ES-I3 (cell line): ENCODE data around the gene CCDC92.
A peak's percentile ranks its signal among the peaks of the same experiment; 100 is the strongest.

ENCODE experiments used
- H3K36me3 ChIP-seq: 2 replicates; pipeline ENCODE4 v1.6.1; 2013; ENCODE audit warnings: mild to moderate bottlenecking, low read length, control low read depth, moderate library complexity; ENCODE audit not compliant: insufficient read depth
- H3K4me1 ChIP-seq: 2 replicates; pipeline ENCODE4 v1.6.1; 2013; ENCODE audit warnings: mild to moderate bottlenecking, control low read depth, low read length; ENCODE audit not compliant: insufficient read depth
- H3K9ac ChIP-seq: 2 replicates; pipeline ENCODE4 v1.6.1; 2013; ENCODE audit warnings: low read depth, mild to moderate bottlenecking, low read length, moderate library complexity
- H3K9me3 ChIP-seq: 2 replicates; pipeline ENCODE4 v1.6.1; 2013; ENCODE audit warnings: mild to moderate bottlenecking, low read length, moderate library complexity; ENCODE audit not compliant: control insufficient read depth, insufficient read depth

The CCDC92 gene

DNA sequence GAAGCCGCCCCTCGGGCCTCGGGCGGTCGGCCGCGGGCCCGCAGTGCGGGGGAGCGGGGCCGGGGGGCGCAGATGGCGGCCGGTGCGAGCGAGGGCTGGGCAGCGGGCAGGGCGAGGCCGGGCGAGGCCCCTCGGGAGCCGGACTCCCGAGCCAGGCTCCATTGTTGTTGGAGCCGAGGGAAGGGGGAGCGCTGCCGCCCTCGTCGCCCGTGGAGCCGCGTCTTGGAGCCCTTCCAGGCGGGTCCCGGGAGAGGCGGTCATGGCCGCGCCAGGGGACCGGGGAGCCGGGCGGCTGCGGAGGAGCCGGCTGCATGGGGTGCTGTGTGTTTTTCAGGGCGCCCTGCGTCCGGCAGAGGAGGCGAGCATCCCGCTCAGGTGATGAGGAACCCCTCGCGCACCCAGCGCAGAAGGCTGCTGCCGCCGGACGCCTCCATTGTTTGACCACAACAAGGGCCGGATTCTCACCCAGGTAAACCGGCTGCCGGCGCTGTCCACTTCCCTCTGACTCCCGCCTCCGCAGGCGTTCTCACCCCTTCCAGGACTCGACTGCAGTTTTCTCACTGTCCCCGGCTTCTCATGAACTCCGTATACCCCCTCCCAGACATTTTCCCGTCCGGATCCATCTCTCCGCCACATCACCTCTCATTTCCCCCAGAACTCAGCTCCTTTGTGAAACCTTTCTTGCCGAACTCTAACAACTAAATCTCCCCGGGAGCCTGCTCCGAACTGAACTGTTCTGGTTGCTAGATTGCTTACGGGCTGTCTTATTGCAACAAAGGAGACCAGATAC is 1.1 kb upstream of the CCDC92 start:
- H3K9ac ChIP-seq, result peak overlapping the region; percentile 85
- peaks cover 10% of the 10 kb centered on the region for H3K4me1 ChIP-seq
- no peaks in the 10 kb centered on the region for H3K36me3 ChIP-seq
- no peaks in the 10 kb centered on the region for H3K9me3 ChIP-seq

- peaks cover 10% of the 10 kb centered on the region for H3K4me1 ChIP-seq
- no peaks in the 10 kb centered on the region for H3K9me3 ChIP-seq
- peak overlapping the region; percentile 60; the same call in 1 of the 2 replicates for H3K9ac ChIP-seq
- H3K36me3 ChIP-seq, result no peaks in the 10 kb centered on the region
These were observed 718 bp downstream of the CCDC92 start for GRCh38 chr12:123971770-123972456.

DNA sequence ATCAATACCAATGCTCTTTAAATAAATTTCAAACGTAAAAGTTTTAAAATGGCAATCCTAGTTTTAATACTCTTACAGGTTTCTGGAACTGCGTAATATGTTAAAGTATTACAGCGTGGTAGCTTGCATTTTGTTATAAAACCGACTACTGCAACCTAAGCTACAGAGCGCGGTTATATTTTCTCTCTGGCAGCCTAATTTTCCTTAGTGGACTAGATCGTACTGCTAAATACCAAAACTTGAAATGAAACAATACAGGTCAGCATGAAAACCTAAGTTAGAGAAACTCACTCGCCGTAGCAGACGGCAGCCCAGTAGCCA is 1.2 kb downstream of the CCDC92 start:
- no peaks in the 10 kb centered on the region for H3K9me3 ChIP-seq
- H3K9ac ChIP-seq, result peak overlapping the region; percentile 60; the same call in 1 of the 2 replicates
- H3K36me3 ChIP-seq, result no peaks in the 10 kb centered on the region
- H3K4me1 ChIP-seq, result peaks cover 10% of the 10 kb centered on the region

- no peaks in the 10 kb centered on the region for H3K9me3 ChIP-seq
- H3K36me3 ChIP-seq, result no peaks in the 10 kb centered on the region
- no peak overlapping the region for H3K9ac ChIP-seq
- H3K4me1 ChIP-seq, result peaks cover 4% of the 10 kb centered on the region
These were observed 5.5 kb downstream of the CCDC92 start for GRCh38 chr12:123967121-123967586.

- H3K9me3 ChIP-seq, result no peaks in the 10 kb centered on the region
- no peaks in the 10 kb centered on the region for H3K36me3 ChIP-seq
- peaks cover 4% of the 10 kb centered on the region for H3K4me1 ChIP-seq
- no peak overlapping the region for H3K9ac ChIP-seq
These were observed 6.0 kb downstream of the CCDC92 start for GRCh38 chr12:123966596-123966995.

DNA sequence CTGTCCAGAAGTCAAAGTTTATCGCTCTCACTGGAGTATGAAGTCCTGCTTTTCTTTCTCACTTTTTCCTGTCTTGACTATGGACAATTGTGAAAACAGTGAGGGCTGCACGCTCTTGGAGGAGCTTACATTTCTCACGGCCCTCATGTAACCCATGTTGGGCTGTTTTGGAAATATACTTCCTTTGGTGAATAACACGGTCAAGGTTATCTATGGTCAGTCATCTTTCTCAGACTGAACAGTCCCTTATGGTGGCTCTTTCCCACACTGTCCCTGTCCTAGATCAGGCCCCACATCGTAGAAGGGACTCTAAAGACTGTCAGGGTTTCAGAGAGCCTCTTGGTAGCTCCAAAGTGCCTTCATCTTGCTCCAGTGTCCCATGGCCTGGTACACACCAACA is 7.2 kb downstream of the CCDC92 start:
- no peaks in the 10 kb centered on the region for H3K9me3 ChIP-seq
- no peaks in the 10 kb centered on the region for H3K36me3 ChIP-seq
- H3K9ac ChIP-seq, result no peak overlapping the region
- H3K4me1 ChIP-seq, result no peaks in the 10 kb centered on the region

DNA sequence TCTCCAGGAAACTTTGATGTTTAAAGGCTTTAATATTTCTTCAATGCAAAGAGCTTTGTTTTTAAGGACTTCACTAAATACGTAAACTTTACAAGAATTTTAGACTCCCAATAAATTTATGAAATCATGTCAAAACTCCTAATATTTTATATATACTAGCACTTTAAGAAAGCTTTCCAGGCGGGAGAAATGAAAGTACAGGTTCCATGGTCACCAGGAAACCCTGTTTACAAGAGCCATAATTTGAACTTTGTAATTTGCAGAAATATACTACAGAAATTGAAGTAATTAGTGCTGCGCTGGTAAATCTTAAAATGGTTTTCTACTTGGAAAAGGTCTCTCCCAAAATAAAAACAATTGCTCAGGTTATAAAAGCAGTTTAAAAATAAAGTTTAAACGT is 8.8 kb downstream of the CCDC92 start:
- H3K4me1 ChIP-seq, result no peaks in the 10 kb centered on the region
- no peaks in the 10 kb centered on the region for H3K36me3 ChIP-seq
- no peak overlapping the region for H3K9ac ChIP-seq
- no peaks in the 10 kb centered on the region for H3K9me3 ChIP-seq

GRCh38 chr12:123962513-123962912 is 10.1 kb downstream of the CCDC92 start:
- H3K9ac ChIP-seq, result no peak overlapping the region
- no peaks in the 10 kb centered on the region for H3K9me3 ChIP-seq
- no peaks in the 10 kb centered on the region for H3K4me1 ChIP-seq
- no peaks in the 10 kb centered on the region for H3K36me3 ChIP-seq

GRCh38 chr12:123961585-123962345 is 10.9 kb downstream of the CCDC92 start:
- H3K9me3 ChIP-seq, result no peaks in the 10 kb centered on the region
- H3K9ac ChIP-seq, result no peak overlapping the region
- H3K4me1 ChIP-seq, result no peaks in the 10 kb centered on the region
- H3K36me3 ChIP-seq, result no peaks in the 10 kb centered on the region

GRCh38 chr12:123960856-123961255 is 11.8 kb downstream of the CCDC92 start:
- Histone ChIP-seq H3K4me1 (no peaks in the 10 kb centered on the region), H3K9ac (no peak overlapping the region), H3K36me3 (no peaks in the 10 kb centered on the region), H3K9me3 (no peaks in the 10 kb centered on the region)

- Histone ChIP-seq H3K9me3 (no peaks in the 10 kb centered on the region), H3K4me1 (no peaks in the 10 kb centered on the region), H3K36me3 (no peaks in the 10 kb centered on the region), H3K9ac (no peak overlapping the region)
These were observed 12.4 kb downstream of the CCDC92 start for GRCh38 chr12:123960029-123960735.

DNA sequence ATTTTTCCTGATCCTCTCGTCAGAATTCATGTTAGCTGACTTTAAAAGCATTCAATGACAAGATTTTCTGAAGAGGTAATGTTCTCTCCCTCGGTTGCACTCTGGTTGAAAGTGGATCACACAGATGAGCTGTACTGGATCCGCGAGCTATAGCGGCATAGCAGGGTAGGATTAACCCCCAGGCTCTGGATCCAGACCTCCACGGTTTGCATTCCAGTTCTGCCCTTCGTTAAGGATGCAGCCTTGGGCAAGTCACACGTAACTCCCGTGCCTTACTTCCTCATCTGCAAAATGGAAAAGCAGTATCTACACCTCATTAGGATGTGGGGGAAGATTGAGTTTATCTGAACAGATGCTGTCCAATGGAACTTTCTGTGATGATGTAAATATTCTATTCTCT is 13.8 kb downstream of the CCDC92 start:
- Histone ChIP-seq H3K9ac (no peak overlapping the region), H3K9me3 (no peaks in the 10 kb centered on the region), H3K4me1 (no peaks in the 10 kb centered on the region), H3K36me3 (no peaks in the 10 kb centered on the region)

DNA sequence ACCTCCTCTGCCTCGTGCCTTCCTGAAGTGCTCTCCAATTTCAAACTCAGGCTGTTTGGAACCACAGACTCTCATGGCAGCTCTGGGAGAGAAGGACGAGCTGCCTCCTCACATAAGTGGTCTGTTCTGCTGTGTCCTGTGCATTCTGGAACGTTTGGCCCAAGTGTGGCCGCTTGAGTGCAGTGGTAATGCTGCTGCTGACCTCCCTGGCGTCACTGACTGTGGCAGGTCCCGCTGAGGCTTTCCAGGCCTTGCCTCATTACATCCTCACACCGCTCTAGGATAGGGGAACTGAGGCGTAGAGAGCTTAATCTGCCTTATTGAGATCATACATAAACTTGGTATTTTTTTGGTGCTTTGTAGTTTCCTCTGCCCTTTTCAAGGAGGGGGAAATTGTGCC is 14.2 kb downstream of the CCDC92 start:
- H3K9ac ChIP-seq, result no peak overlapping the region
- H3K36me3 ChIP-seq, result no peaks in the 10 kb centered on the region
- H3K9me3 ChIP-seq, result no peaks in the 10 kb centered on the region
- H3K4me1 ChIP-seq, result no peaks in the 10 kb centered on the region

DNA sequence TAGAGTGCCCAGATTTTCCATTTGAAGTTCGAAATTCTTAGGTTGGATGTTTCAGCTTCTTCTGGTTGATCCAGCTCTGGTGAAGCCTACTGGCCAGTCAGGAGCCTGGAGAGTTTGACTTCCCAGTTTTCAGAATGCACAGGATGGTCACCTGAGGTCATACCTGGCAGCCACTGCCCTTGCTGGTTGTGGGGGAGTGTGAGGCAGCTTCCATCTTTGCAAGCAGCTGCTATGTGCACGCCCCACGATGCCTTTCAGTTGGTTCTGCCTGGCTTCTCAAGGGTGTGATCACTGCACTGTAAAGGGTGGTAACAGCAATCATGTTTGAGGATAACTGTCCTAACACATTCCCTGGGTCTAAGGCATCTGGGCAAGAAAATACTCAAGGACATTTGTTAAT is 15.4 kb downstream of the CCDC92 start:
- H3K9ac ChIP-seq, result no peak overlapping the region
- no peaks in the 10 kb centered on the region for H3K36me3 ChIP-seq
- H3K4me1 ChIP-seq, result no peaks in the 10 kb centered on the region
- no peaks in the 10 kb centered on the region for H3K9me3 ChIP-seq
